Hepatocyte (in vitro differentiated cells): ENCODE results near the gene PPIB.

ENCODE experiments used
- CTCF ChIP-seq: fragments of 200-600 bp; sonication (generic); IDR thresholded peaks from 2 replicates; pipeline ENCODE4 v1.5.1; 2016; ENCODE audit warnings: antibody characterized with exemption, mild to moderate bottlenecking; ENCODE audit not compliant: poor library complexity
- EZH2 ChIP-seq: fragments of 200-600 bp; sonication (generic); IDR thresholded peaks from 2 replicates; pipeline ENCODE4 v1.6.1; 2016; ENCODE audit warnings: antibody characterized with exemption, mild to moderate bottlenecking, borderline replicate concordance
- EZH2phosphoT487 ChIP-seq: fragments of 200-600 bp; sonication (generic); IDR thresholded peaks from one replicate; pipeline ENCODE4 v1.6.1; 2018; ENCODE audit warnings: antibody characterized with exemption, mild to moderate bottlenecking, low read depth, moderate library complexity; ENCODE audit not compliant: unreplicated experiment, severe bottlenecking

DNA sequence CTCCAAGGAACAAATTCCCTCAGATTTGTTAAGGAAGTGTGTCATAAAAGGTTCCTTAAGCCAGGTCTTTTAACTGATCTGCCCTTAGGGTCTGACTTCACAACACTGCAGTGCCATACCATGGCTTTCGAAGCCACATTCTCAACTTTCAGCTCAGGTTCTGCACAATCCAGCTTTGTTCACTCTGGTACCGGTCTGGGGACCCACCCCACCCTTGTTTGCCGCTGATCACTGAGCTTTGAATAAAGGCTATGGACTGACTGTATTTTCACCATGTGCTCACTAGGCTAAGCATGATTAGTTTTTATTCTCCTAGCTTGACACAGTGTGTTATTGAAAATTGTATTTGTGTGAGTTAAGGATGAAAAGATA, 51.2 kb downstream of the PPIB start:
- TF ChIP-seq CTCF, result no peak
- TF ChIP-seq EZH2phosphoT487, result no peak
- no peak for TF ChIP-seq EZH2
